OCI-LY7 (cell line): ENCODE measurements around the gene COL28A1. TPM values are rescaled to one million over a fixed set of nuclear protein-coding genes. Genes with fewer than 3 reads are reported as not detected.

Experiments used
- BruUV-seq: library from RNA; stranded (reverse); fragments of 400-500 nt; replicated peaks from 2 replicates; lab custom pipeline; 2021; lab: Mats Ljungman, UMichigan
- CTCF ChIA-PET: fragments of 300-600 bp; sonication (Branson Sonifier 250); formaldehyde crosslinking; loops from one replicate; lab custom pipeline; 2022; ENCODE audit warnings: antibody characterized with exemption; ENCODE audit not compliant: unreplicated experiment; lab: Charles Lee
- POLR2A ChIA-PET: fragments of 300-600 bp; sonication (Branson Sonifier 250); formaldehyde crosslinking; loops from one replicate; lab custom pipeline; 2022; ENCODE audit warnings: antibody characterized with exemption; lab: Charles Lee
- DNase-seq: peaks from one replicate; pipeline ENCODE4 v3.0.0-alpha.2; 2015; ENCODE audit warnings: low spot score
- H2AFZ ChIP-seq: fragments of 200-600 bp; sonication (generic), shearing (Covaris generic); 2 replicates; pipeline ENCODE4 v1.6.1; 2014; ENCODE audit warnings: mild to moderate bottlenecking, antibody characterized with exemption, low read length, moderate library complexity
- H3K27ac ChIP-seq: fragments of 200-600 bp; sonication (generic); 2 replicates; pipeline ENCODE4 v1.5.1; 2014; ENCODE audit warnings: mixed run types, low read depth, mild to moderate bottlenecking, moderate library complexity, low read length, inconsistent platforms; ENCODE audit not compliant: poor library complexity, severe bottlenecking
- H3K36me3 ChIP-seq: fragments of 200-600 bp; sonication (generic); 2 replicates; pipeline ENCODE4 v1.6.1; 2014; ENCODE audit warnings: mild to moderate bottlenecking, antibody characterized with exemption, low read length, moderate library complexity, mixed read lengths; ENCODE audit not compliant: insufficient read depth
- H3K4me1 ChIP-seq: fragments of 200-600 bp; sonication (generic); 2 replicates; pipeline ENCODE4 v1.5.1; 2014; ENCODE audit warnings: mild to moderate bottlenecking, low read length; ENCODE audit not compliant: insufficient read depth, poor library complexity, severe bottlenecking
- H3K4me2 ChIP-seq: fragments of 200-600 bp; sonication (generic); 2 replicates; pipeline ENCODE4 v1.6.1; 2014; ENCODE audit warnings: mild to moderate bottlenecking, low read length
- H3K4me3 ChIP-seq: fragments of 200-600 bp; sonication (generic); 2 replicates; pipeline ENCODE4 v1.5.1; 2014; ENCODE audit warnings: mild to moderate bottlenecking, low read depth, low read length; ENCODE audit not compliant: poor library complexity, severe bottlenecking
- H3K79me2 ChIP-seq: fragments of 200-600 bp; sonication (generic); 2 replicates; pipeline ENCODE4 v1.6.1; 2016; ENCODE audit warnings: low read depth, mild to moderate bottlenecking, low read length, moderate library complexity, mixed read lengths; ENCODE audit not compliant: insufficient read depth
- H3K9me2 ChIP-seq: fragments of 200-600 bp; sonication (generic); 2 replicates; pipeline ENCODE4 v1.6.1; 2016; ENCODE audit warnings: mild to moderate bottlenecking, low read length, mixed read lengths; ENCODE audit not compliant: insufficient read depth
- H3K9me3 ChIP-seq: fragments of 200-600 bp; sonication (generic); 2 replicates; pipeline ENCODE4 v1.6.1; 2014; ENCODE audit warnings: mild to moderate bottlenecking, mixed run types, low read length, mixed read lengths
- H4K20me1 ChIP-seq: fragments of 200-600 bp; sonication (generic); 2 replicates; pipeline ENCODE4 v1.6.1; 2014; ENCODE audit warnings: mild to moderate bottlenecking, antibody characterized with exemption, low read length, moderate library complexity, mixed read lengths; ENCODE audit not compliant: insufficient read depth
- EZH2phosphoT487 ChIP-seq: fragments of 200-600 bp; sonication (generic); IDR thresholded peaks from 2 replicates; pipeline ENCODE4 v1.6.1; 2018; ENCODE audit warnings: low read depth, borderline replicate concordance, mild to moderate bottlenecking, mixed run types, antibody characterized with exemption, low read length, moderate library complexity, mixed read lengths
- intact Hi-C: fragments of 100-400 bp; cut with micrococcal nuclease; formaldehyde crosslinking; loops from one replicate; pipeline ENCODE4 v1.10.0; 2022; ENCODE audit not compliant: unreplicated experiment
- total RNA-seq, 2 experiments: library from RNA; depleted of rRNA in 1 of 2; stranded (reverse); fragments of >200 nt in 1 of 2; shearing (Covaris generic) in 1 of 2; gene quantifications; 2 replicates each; pipeline ENCODE4 v1.2.3, GENCODE V29; 2014 to 2022
- TF ChIP-seq, protein P1 (sequence below): fragments of 200-600 bp; sonication (generic); conservative IDR thresholded peaks from 2 replicates; pipeline ENCODE4 v1.5.1; 2014; ENCODE audit warnings: mild to moderate bottlenecking, antibody characterized with exemption, low read length, moderate library complexity, mixed read lengths

Gene COL28A1
- total RNA-seq, 2 experiments from 2014 or later: not detected

DNA sequence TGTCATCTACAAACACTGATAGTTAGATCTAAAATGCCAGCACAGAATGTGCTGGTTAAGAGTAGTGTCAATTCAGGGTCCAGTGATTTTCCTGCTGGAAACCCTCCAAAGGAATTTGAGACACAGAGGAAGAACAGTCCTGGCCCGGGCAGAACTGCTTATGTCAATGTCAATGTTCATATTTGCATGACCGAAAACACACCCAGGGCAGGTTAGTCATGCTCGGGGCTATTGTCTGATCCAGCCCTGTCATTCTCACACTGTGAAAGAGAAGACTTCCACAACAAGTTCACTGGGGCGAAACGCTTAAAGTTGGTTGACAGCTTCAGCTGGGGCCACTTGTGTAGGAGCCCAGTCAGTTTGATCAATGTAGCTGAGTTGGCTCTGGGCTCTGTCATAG lies 214.0 kb downstream of the COL28A1 start:
- Histone ChIP-seq H2AFZ (no peak overlapping the region), H3K4me2 (peak overlapping the region; percentile 54), H3K27ac (no peak overlapping the region), H3K79me2 (no peaks in the 10 kb centered on the region), H3K9me2 (no peaks in the 10 kb centered on the region), H3K9me3 (no peaks in the 10 kb centered on the region), H3K4me1 (peaks cover 19% of the 10 kb centered on the region), H3K36me3 (no peaks in the 10 kb centered on the region), H4K20me1 (no peaks in the 10 kb centered on the region), H3K4me3 (no peak overlapping the region)
- BruUV-seq: no TSS peak
- intact Hi-C loops: loop anchor here (5.0 kb wide), 1 partner anchor 139 kb away; the partner anchor contains the start of gene C1GALT1
- CTCF ChIA-PET: interaction anchor here (1.0 kb wide), 1 partner anchor 51 kb away, joined by 4 read pairs; no protein-coding TSS in a partner anchor
- POLR2A ChIA-PET: interaction anchor here (0.6 to 0.7 kb wide), 8 partner anchors 16 to 1308 kb away, joined by 3 to 7 read pairs (median 4); partner anchors contain the start of gene MIOS
- peak; percentile 76 for DNase-seq
- no peak for TF ChIP-seq EZH2phosphoT487
- TF ChIP-seq, protein P1, sequence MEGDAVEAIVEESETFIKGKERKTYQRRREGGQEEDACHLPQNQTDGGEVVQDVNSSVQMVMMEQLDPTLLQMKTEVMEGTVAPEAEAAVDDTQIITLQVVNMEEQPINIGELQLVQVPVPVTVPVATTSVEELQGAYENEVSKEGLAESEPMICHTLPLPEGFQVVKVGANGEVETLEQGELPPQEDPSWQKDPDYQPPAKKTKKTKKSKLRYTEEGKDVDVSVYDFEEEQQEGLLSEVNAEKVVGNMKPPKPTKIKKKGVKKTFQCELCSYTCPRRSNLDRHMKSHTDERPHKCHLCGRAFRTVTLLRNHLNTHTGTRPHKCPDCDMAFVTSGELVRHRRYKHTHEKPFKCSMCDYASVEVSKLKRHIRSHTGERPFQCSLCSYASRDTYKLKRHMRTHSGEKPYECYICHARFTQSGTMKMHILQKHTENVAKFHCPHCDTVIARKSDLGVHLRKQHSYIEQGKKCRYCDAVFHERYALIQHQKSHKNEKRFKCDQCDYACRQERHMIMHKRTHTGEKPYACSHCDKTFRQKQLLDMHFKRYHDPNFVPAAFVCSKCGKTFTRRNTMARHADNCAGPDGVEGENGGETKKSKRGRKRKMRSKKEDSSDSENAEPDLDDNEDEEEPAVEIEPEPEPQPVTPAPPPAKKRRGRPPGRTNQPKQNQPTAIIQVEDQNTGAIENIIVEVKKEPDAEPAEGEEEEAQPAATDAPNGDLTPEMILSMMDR: no peak

DNA sequence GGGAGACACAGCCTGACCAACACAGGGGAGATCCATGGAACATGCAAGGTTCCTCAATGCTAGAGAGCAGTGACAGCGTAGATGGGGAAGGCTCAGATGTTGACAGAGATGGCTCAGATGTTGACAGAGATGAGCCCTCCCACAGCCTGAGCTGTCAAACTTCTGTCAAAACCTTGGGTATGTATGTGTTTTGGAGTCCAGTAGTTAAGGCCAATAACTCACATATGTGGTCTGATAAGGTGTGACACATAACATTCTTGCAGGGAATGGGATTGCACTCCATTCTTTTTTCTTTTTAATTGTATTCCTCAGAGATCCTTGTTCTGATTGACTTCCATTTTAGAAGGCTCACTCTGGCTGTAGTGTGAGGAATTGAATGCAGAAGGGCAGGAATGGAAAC lies 217.1 kb downstream of the COL28A1 start:
- BruUV-seq: no TSS peak

DNA sequence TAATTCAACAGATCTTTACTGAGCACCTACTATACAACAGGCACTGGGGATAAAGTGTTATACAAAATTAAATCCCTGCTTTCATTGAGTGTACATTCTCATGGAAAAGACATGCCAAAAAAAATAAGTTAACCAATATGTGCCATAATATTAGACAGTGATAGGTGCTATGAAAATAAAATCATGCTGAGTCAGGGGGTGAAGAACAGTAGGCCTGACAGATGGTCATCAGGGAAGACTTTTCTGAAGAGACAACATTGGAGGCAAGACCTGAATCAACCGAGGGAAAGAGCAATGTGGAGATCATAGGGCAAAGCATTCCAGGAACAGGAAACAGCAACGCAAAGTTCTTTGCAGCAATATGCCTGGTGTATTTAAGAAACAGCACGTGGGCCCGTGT lies 217.8 kb downstream of the COL28A1 start:
- Histone ChIP-seq H3K9me3 (no peaks in the 10 kb centered on the region), H3K79me2 (no peaks in the 10 kb centered on the region), H3K27ac (no peak overlapping the region), H3K36me3 (no peaks in the 10 kb centered on the region), H3K4me3 (no peak overlapping the region), H2AFZ (no peak overlapping the region), H4K20me1 (no peaks in the 10 kb centered on the region), H3K4me2 (no peak overlapping the region), H3K4me1 (peaks cover 19% of the 10 kb centered on the region), H3K9me2 (no peaks in the 10 kb centered on the region)
- BruUV-seq: no TSS peak
- ChIA-PET POLR2A (no interaction called here), CTCF (no interaction called here)
- no peak for TF ChIP-seq EZH2phosphoT487
- TF ChIP-seq, protein P1: no peak
- intact Hi-C loops: no loop called here
- DNase-seq: no peak

More for the DNA sequence above, 217.1 kb downstream of the COL28A1 start:
- CTCF ChIA-PET: no interaction called here
- DNase-seq: no peak
- no peaks in the 10 kb centered on the region for H3K36me3 ChIP-seq
- intact Hi-C loops: no loop called here
- H3K27ac ChIP-seq: no peak overlapping the region
- POLR2A ChIA-PET: no interaction called here
- peaks cover 19% of the 10 kb centered on the region for H3K4me1 ChIP-seq
- H3K4me3 ChIP-seq: no peak overlapping the region
- H3K4me2 ChIP-seq: no peak overlapping the region
- H4K20me1 ChIP-seq: no peaks in the 10 kb centered on the region
- H3K9me2 ChIP-seq: no peaks in the 10 kb centered on the region
- no peak overlapping the region for H2AFZ ChIP-seq
- no peaks in the 10 kb centered on the region for H3K9me3 ChIP-seq
- TF ChIP-seq EZH2phosphoT487: no peak
- TF ChIP-seq, protein P1: no peak
- H3K79me2 ChIP-seq: no peaks in the 10 kb centered on the region
